Kidney epithelial cell (primary cell): ENCODE results near the gene NOTCH1. TPM values are rescaled to one million over a fixed set of nuclear protein-coding genes. Genes with fewer than 3 reads are reported as not detected.

ENCODE experiments used
- DNase-seq: peaks from one replicate; pipeline ENCODE4 v3.0.0-alpha.2; 2010; ENCODE audit warnings: low read depth
- H3K27me3 ChIP-seq: 2 replicates; pipeline ENCODE4 v1.6.0; 2011; ENCODE audit warnings: low read length; ENCODE audit not compliant: control insufficient read depth, insufficient read depth
- H3K36me3 ChIP-seq: 2 replicates; pipeline ENCODE4 v1.5.1; 2011; ENCODE audit warnings: low read length; ENCODE audit not compliant: control insufficient read depth, insufficient read depth
- H3K4me3 ChIP-seq: 2 replicates; pipeline ENCODE4 v1.5.1; 2011; ENCODE audit warnings: low read depth, mild to moderate bottlenecking, control low read depth, low read length
- total RNA-seq: library from RNA; depleted of rRNA; stranded (reverse); fragments of >200 nt; gene quantifications from 2 replicates; pipeline ENCODE4 v1.2.3, GENCODE V29; 2015
- TF ChIP-seq, protein P1 (sequence below): IDR thresholded peaks from 2 replicates; pipeline ENCODE4 v1.5.1; 2011; ENCODE audit warnings: mild to moderate bottlenecking, moderate library complexity, low read length, control low read depth, inconsistent platforms; ENCODE audit not compliant: insufficient read depth, poor library complexity, severe bottlenecking

NOTCH1 gene
- total RNA-seq, 1 donor from 2014 or later, result 40.9 TPM

DNA sequence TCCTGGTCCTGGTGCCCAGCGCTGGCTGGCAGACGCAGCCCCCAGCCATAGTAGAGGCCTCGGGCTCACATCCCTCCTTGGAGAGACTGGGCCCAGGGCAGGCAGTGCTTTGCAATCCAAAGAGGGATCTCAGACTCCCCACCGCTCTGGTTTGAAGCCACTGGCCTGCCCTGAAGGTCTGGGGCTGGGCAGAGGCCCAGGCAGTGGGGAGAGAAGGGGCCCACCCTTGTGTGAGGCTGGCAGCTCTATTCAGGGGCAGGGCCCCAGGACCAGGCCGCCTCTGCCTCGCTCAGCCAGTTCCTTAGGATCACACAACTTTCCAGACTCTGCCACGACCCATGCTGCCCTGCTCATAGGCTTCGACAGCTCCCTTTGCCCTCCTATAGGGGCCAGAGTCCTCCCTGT, 52.3 kb downstream of the NOTCH1 start:
- peaks cover 5% of the 10 kb centered on the region for H3K27me3 ChIP-seq
- H3K4me3 ChIP-seq, result no peak overlapping the region
- DNase-seq, result no peak
- TF ChIP-seq, protein P1, sequence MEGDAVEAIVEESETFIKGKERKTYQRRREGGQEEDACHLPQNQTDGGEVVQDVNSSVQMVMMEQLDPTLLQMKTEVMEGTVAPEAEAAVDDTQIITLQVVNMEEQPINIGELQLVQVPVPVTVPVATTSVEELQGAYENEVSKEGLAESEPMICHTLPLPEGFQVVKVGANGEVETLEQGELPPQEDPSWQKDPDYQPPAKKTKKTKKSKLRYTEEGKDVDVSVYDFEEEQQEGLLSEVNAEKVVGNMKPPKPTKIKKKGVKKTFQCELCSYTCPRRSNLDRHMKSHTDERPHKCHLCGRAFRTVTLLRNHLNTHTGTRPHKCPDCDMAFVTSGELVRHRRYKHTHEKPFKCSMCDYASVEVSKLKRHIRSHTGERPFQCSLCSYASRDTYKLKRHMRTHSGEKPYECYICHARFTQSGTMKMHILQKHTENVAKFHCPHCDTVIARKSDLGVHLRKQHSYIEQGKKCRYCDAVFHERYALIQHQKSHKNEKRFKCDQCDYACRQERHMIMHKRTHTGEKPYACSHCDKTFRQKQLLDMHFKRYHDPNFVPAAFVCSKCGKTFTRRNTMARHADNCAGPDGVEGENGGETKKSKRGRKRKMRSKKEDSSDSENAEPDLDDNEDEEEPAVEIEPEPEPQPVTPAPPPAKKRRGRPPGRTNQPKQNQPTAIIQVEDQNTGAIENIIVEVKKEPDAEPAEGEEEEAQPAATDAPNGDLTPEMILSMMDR, result no peak
- H3K36me3 ChIP-seq, result peaks cover 1% of the 10 kb centered on the region

DNA sequence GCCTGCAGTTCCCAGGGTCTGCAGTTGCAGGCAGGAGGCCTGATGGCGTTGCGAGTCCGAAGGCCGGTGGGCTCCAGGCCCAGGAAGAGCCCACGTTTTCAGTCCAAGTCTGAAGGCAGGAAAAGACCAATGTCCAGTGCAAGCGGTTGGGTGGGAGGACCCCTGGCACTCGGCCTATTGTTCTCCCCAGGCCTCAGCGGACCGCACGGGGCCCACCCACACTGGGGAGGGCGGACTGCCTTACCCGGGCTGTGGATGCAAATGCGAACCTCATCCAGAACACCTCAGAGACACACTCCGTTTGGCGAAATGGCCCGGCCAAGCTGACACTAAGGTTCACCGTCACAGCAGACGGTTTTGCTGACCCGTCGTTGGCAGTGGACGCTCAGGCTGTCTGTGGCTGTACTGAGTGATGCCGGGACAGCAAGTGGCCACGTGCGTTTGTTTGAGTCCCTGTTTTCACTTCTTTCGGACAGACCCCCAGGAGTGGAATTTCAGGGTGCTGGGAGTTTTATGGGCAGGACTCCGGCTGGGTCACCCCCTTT, 52.8 kb downstream of the NOTCH1 start:
- TF ChIP-seq, protein P1, result no peak
- H3K4me3 ChIP-seq, result no peak overlapping the region
- no peak for DNase-seq
- peaks cover 8% of the 10 kb centered on the region for H3K27me3 ChIP-seq
- peaks cover 1% of the 10 kb centered on the region for H3K36me3 ChIP-seq

DNA sequence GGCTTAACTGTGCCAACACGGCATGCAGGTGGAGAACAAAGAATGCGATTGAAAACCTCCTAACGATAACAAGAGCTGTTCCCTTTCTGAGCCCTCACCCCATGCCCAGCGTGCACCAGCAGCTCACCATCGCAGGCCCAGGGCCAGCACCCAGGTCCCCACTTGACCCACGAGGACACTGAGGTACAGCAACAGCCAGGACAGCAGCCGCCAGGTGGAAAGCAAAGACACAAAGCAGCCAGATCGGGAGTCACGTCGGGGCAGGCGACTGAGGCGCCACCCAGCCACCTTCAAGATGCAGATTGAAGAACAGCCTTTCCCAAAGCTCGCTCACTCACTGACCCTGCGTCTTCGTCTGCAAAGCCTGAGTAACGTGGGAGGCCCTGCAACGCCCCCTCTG, 56.1 kb downstream of the NOTCH1 start:
- no peak for DNase-seq
- Histone ChIP-seq H3K4me3 (no peak overlapping the region), H3K36me3 (no peaks in the 10 kb centered on the region), H3K27me3 (peaks cover 8% of the 10 kb centered on the region)
- TF ChIP-seq, protein P1, result no peak

DNA sequence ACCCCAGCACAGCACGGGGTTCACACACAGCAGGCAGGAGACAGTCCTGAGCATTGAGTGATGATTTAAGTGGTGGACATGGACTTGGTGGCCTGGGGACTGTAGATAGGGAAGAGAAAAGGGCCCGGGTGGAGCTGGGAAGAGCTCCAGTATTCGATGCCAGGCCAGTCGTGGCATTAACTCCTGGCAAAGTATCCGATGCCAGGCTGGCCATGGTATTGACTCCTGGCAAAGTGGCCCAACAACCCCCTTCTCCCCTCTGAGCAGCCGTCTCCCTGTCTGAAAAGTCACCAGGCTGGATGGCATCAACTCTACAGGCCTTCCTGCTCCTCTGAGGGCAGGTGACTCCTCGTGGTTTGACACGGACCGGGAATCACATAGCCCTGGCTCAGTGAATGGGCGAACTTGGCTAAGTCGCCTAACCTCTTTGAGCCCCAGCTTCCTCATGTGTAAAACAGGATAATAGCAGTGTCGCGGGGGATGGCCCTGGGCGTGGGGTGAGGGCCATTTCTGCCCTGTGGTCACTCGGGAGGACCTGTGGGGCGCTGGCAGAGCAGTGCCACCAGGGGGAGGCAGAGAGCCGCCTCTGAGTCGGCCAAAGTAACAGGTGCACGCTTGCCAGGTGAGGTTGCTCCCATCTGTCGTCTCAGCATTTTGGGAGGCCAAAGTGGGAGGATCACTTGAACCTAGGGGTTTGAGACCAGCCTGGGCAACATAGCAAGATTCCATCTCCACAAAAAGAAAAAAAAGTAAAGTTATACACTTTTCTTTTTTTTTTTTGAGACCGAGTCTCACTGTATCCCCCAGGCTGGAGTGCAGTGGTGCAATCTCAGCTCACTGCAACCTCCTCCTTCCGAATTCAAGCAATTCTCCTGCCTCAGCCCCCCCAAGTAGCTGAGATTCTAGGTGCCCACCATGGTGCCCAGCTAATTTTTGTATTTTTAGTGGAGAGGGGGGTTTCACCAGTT, 57.3 kb downstream of the NOTCH1 start:
- Histone ChIP-seq H3K36me3 (no peaks in the 10 kb centered on the region), H3K4me3 (no peak overlapping the region), H3K27me3 (peaks cover 8% of the 10 kb centered on the region)
- DNase-seq, result no peak
- TF ChIP-seq, protein P1, result peak; percentile 97

DNA sequence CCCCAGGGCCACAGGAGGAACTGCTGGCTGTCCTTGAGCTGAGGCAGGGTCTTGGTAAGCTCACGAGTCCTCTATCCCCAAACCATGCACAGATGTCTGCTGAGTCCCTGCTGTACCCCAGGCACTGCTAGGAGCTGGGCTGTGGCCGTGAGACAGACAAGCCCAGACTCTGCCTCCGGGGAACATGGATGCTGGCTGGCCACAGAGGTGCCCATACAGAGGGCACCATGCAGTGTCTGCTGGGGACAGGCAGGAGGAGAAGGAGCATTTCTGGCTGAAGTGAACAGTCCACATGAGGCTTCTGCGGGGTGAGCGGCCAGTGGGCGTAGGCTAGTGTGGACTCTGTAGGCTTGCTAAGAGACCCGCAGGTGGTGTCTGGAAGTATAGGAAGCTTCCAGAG, 58.2 kb downstream of the NOTCH1 start:
- TF ChIP-seq, protein P1, result no peak
- no peak for DNase-seq
- peaks cover 8% of the 10 kb centered on the region for H3K27me3 ChIP-seq
- H3K36me3 ChIP-seq, result no peaks in the 10 kb centered on the region
- no peak overlapping the region for H3K4me3 ChIP-seq
